Vagina (tissue), 2 donors: ENCODE measurements around the gene ACOX3. TPM values are rescaled to one million over a fixed set of nuclear protein-coding genes. Genes with fewer than 3 reads are reported as not detected.

ENCODE experiments used
- DNase-seq, 2 donors: peaks; one replicate each; pipeline ENCODE4 v3.0.0-alpha.2; 2017; ENCODE audit errors: extremely low spot score in 2 of 2
- H3K27ac ChIP-seq: fragments of 200-600 bp; sonication (generic); one replicate; pipeline ENCODE4 v1.5.1; 2019
- H3K27me3 ChIP-seq: fragments of 200-600 bp; sonication (generic); one replicate; pipeline ENCODE4 v1.5.1; 2019
- H3K36me3 ChIP-seq, 2 donors: fragments of 200-600 bp; sonication (generic); one replicate each; pipeline ENCODE4 v1.5.1; 2017 to 2019
- H3K4me1 ChIP-seq: fragments of 200-600 bp; sonication (generic); one replicate; pipeline ENCODE4 v1.5.1; 2019
- H3K4me3 ChIP-seq, 2 donors: fragments of 200-600 bp; sonication (generic); 1 replicate in 1 of 2; 2 replicates in 1 of 2; pipeline ENCODE4 v1.5.1; 2016 to 2019
- H3K9me3 ChIP-seq: fragments of 200-600 bp; sonication (generic); one replicate; pipeline ENCODE4 v1.5.1; 2019
- POLR2A ChIP-seq, 2 donors: fragments of 450-650 bp; IDR thresholded peaks; one replicate each; pipeline ENCODE4 v1.6.1; 2017; ENCODE audit warnings: antibody characterized with exemption in 2 of 2, mild to moderate bottlenecking in 2 of 2, moderate library complexity in 2 of 2
- POLR2AphosphoS5 ChIP-seq, 2 donors: sonication (generic); formaldehyde crosslinking; IDR thresholded peaks; one replicate each; pipeline ENCODE4 v1.9.0; 2017; ENCODE audit warnings: antibody characterized with exemption in 2 of 2, mild to moderate bottlenecking in 2 of 2, low read depth in 1 of 2; ENCODE audit not compliant: insufficient read depth in 1 of 2
- intact Hi-C: fragments of 100-400 bp; cut with DNase I; formaldehyde crosslinking; loops from one replicate; pipeline ENCODE4 v1.15.1; 2023
- total RNA-seq: library from RNA; depleted of rRNA; stranded (reverse); fragments of >200 nt; gene quantifications from one replicate; pipeline ENCODE4 v1.2.3, GENCODE V29; 2016
- TF ChIP-seq, protein P1 (sequence below), 3 experiments: fragments of 450-650 bp in 2 of 3; fragments of 200-600 bp in 1 of 3; sonication (generic) in 1 of 3; IDR thresholded peaks; one replicate each; pipeline ENCODE4 v1.5.1; 2017 to 2019; ENCODE audit warnings: antibody characterized with exemption in 3 of 3, mild to moderate bottlenecking in 2 of 3, moderate library complexity in 2 of 3

Gene ACOX3
- total RNA-seq, 1 donor from 2014 or later: 46.9 TPM

DNA sequence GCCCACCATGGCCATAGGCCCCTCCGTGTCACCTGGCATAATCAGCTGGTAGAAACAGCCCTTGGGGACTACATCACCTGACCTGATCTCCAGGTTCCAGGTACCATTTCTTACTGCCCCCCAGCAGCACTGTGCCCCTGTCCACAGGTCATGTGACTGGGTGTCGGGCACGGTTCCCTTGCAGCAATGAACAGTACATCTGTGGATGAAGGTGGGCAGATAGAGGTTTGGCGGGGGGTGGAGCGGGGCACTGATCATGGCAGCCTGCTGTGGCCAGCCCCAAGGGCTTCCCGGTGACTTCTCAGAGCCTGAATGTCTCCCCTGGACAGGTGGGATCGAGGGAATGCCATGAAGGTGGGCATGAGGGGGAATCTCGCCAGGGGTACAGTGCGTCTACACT, 37.8 kb upstream of the ACOX3 start:
- no peak overlapping the region for H3K27ac ChIP-seq
- DNase-seq: no peak
- H3K4me1 ChIP-seq: peaks cover 8% of the 10 kb centered on the region
- no peaks in the 10 kb centered on the region for H3K27me3 ChIP-seq
- TF ChIP-seq POLR2AphosphoS5 (IDR thresholded peaks at IDR 0.05; ENCODE audit: insufficient read depth in 1 of 2, low read depth in 1 of 2) (no peak), POLR2A (IDR thresholded peaks at IDR 0.05) (no peak)
- TF ChIP-seq, protein P1, sequence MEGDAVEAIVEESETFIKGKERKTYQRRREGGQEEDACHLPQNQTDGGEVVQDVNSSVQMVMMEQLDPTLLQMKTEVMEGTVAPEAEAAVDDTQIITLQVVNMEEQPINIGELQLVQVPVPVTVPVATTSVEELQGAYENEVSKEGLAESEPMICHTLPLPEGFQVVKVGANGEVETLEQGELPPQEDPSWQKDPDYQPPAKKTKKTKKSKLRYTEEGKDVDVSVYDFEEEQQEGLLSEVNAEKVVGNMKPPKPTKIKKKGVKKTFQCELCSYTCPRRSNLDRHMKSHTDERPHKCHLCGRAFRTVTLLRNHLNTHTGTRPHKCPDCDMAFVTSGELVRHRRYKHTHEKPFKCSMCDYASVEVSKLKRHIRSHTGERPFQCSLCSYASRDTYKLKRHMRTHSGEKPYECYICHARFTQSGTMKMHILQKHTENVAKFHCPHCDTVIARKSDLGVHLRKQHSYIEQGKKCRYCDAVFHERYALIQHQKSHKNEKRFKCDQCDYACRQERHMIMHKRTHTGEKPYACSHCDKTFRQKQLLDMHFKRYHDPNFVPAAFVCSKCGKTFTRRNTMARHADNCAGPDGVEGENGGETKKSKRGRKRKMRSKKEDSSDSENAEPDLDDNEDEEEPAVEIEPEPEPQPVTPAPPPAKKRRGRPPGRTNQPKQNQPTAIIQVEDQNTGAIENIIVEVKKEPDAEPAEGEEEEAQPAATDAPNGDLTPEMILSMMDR (IDR thresholded peaks at IDR 0.05): no peak
- H3K4me3 ChIP-seq: no peak overlapping the region
- intact Hi-C loops: no loop called here
- H3K9me3 ChIP-seq: no peaks in the 10 kb centered on the region
- H3K36me3 ChIP-seq: no peaks in the 10 kb centered on the region

DNA sequence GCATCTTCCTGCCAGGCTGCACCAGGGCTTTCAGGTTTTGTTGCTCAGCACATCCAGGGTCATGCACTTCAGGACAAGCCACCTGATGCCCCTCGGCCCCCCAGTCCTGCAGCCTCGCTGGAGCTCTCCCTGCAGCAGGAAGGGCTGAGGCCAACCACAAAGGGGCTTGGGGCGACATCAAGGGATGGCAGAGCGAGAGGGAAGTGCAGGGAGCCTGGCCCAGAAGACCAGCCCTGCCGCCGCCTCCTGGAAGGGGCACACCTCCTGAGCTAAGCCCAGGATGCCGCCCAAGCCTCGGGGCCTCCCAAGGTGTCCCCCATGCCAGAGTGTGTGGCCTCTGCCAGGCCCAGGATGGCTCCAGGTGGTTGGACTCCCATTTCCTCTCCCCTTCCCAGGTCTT, 37.2 kb upstream of the ACOX3 start:
- no peaks in the 10 kb centered on the region for H3K36me3 ChIP-seq
- peaks cover 14% of the 10 kb centered on the region for H3K4me1 ChIP-seq
- no peak overlapping the region for H3K4me3 ChIP-seq
- H3K9me3 ChIP-seq: no peaks in the 10 kb centered on the region
- DNase-seq: no peak
- no peaks in the 10 kb centered on the region for H3K27me3 ChIP-seq
- no peak overlapping the region for H3K27ac ChIP-seq
- intact Hi-C loops: no loop called here
- TF ChIP-seq POLR2AphosphoS5 (IDR thresholded peaks at IDR 0.05; ENCODE audit: insufficient read depth in 1 of 2, low read depth in 1 of 2) (no peak), POLR2A (IDR thresholded peaks at IDR 0.05) (no peak)
- TF ChIP-seq, protein P1 (IDR thresholded peaks at IDR 0.05): no peak

DNA sequence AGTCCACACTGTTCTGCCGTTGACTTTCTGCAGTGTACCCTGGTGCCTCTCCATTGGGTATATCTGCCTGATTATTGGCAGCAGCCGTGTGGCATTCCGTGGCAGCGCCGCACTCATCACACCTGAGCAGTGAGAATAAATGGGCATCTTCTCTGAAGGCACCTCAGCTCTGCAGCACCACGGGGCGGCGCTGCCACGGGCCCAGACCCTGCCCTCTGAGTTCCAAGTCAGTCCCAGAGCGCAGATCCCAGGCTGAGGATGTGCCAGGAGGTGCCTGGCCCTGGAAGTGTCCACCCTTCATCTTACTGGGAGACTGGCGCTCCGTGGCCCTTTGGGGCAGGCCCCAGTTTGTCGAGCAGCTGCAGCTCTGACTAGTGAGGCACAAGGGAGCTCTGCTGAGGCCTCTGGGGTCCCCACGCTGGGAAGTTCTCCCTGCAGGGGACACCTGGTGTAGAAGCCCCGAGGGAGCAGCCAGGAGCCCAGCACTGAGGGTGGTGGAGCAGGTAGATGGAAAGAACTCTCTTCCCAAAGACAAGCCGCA, 36.6 kb upstream of the ACOX3 start:
- H3K27me3 ChIP-seq: no peaks in the 10 kb centered on the region
- peaks cover 18% of the 10 kb centered on the region for H3K4me1 ChIP-seq
- no peak for DNase-seq
- no peaks in the 10 kb centered on the region for H3K9me3 ChIP-seq
- TF ChIP-seq, protein P1 (IDR thresholded peaks at IDR 0.05): no peak
- TF ChIP-seq POLR2A (IDR thresholded peaks at IDR 0.05): no peak
- no peaks in the 10 kb centered on the region for H3K36me3 ChIP-seq
- no peak overlapping the region for H3K27ac ChIP-seq
- intact Hi-C loops: no loop called here
- no peak overlapping the region for H3K4me3 ChIP-seq

DNA sequence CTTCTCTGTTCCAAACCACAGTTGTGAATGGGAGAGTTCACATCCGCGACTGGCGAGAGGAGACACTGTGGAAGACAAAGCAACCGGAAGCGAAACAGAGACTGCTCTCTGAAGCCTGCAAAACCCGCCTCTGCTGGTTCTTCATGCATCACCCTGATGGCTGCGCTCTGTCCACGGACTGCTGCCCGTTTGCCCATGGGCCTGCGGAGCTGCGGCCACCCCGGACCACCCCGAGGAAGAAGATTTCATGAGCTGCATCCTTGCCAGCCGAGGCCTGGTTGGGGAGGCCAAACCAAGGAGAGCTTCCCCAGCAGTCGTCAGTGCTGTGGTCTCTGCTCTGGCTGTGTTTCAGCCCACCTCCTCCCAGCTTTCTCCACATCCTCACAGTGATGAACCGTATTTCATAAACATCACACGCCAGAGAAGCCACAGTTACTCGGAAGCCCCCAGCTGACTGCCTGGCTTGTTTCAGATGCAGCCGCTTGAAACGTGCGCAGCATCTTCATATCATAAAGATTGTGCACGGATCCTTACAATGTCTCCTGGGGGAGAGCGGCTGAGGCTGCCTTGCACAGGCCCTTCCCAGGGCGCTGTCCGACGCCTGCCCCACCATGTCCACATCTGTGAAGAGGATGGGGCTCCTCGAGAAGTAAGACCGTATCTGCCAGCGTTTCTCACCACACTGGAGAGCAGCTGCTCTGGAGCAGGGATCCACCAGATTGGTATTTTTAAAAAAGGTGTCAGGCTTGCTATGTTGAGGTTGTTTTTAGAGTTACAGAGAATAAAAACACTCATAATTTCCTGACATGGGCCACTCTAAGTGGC, 35.4 kb upstream of the ACOX3 start:
- Histone ChIP-seq H3K9me3 (no peaks in the 10 kb centered on the region), H3K36me3 (no peaks in the 10 kb centered on the region), H3K4me1 (peaks cover 30% of the 10 kb centered on the region), H3K27me3 (no peaks in the 10 kb centered on the region), H3K27ac (no peak overlapping the region), H3K4me3 (no peak overlapping the region)
- TF ChIP-seq POLR2A (IDR thresholded peaks at IDR 0.05) (no peak), POLR2AphosphoS5 (IDR thresholded peaks at IDR 0.05; ENCODE audit: insufficient read depth in 1 of 2, low read depth in 1 of 2) (no peak)
- TF ChIP-seq, protein P1 (IDR thresholded peaks at IDR 0.05): no peak
- no peak for DNase-seq
- intact Hi-C loops: no loop called here

DNA sequence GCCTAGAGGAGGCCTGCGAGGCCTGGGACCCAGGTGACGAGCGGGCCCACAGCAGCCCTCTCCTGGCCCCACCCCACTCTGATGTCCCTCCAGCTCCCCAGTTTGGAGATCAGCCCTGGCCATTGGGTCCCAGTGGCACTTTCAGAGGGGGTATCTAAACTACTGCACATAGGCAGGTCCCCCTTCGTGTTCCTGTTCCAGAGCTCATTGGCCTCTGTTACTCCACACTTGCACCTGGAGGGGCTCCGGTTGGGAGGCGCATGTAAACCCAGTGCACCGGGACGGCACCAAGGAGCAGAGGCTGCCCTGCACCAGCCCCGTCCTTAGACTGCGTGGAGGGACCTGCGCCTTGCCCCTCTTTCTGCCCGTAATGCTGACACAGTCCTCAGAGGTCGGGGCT, 34.3 kb upstream of the ACOX3 start:
- Histone ChIP-seq H3K4me1 (peaks cover 31% of the 10 kb centered on the region), H3K27me3 (no peaks in the 10 kb centered on the region), H3K9me3 (no peaks in the 10 kb centered on the region), H3K36me3 (no peaks in the 10 kb centered on the region), H3K27ac (peak overlapping the region; percentile 71), H3K4me3 (no peak overlapping the region)
- no peak for DNase-seq
- intact Hi-C loops: no loop called here
- TF ChIP-seq POLR2AphosphoS5 (IDR thresholded peaks at IDR 0.05; ENCODE audit: insufficient read depth in 1 of 2, low read depth in 1 of 2) (no peak), POLR2A (IDR thresholded peaks at IDR 0.05) (no peak)
- TF ChIP-seq, protein P1 (IDR thresholded peaks at IDR 0.05): no peak
